GM19328 (cell line): Measurements from ENCODE around the gene PPP2R1A.
"Not testable (repeated sequence)": the region's sequence is repeated elsewhere in the genome, so short reads cannot be mapped to it uniquely, and the experiment has no call there.

Experiments used
- ATAC-seq: cut with Tn5 transposase; IDR thresholded peaks from one replicate; pipeline ENCODE4 v1.9.1; 2021; ENCODE audit warnings: mild to moderate bottlenecking, moderate library complexity; ENCODE audit not compliant: unreplicated experiment

The PPP2R1A gene

DNA sequence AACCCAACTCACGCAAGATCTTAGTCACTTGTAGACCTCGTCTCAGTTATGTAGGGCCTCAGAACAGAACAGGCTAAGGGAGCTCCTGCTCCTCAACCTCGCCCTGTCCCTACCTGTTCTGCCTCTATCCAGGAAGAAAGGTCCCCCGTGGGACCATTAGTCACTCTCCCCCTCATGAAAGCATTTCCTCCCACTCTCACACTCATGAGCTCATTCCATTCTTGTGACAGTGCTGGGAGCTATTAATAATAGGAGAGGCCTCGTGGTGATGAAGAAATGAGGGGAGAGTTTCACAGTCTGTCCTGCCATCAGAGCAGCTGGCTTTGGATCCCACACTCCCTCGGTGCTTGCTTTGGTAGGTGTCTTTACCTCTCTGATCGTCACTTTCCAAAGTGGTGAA is 10.2 kb downstream of the PPP2R1A start:
- no peak for ATAC-seq

DNA sequence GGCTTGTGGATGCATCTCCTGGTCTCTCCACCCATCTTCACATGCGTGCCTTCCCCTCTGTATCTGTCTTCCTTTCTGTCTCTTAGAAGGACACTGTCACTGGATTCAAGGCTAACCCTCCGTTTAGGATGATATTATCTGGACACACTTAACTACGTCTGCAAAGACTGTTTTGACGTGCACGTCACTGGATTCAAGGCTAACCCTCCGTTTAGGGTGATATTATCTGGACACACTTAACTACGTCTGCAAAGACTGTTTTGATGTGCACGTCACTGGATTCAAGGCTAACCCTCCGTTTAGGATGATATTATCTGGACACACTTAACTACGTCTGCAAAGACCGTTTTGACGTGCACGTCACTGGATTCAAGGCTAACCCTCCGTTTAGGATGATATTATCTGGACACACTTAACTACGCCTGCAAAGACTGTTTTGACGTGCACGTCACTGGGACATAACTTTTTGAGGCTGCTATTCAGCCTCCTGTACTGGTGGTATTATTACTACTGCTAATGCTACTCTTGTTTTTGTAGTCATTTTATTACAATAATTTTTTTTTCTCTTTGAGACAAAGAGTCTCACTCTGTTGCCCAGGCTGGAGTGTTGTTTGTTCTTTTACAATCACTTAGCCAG is 11.0 kb downstream of the PPP2R1A start:
- ATAC-seq: not testable (repeated sequence)

DNA sequence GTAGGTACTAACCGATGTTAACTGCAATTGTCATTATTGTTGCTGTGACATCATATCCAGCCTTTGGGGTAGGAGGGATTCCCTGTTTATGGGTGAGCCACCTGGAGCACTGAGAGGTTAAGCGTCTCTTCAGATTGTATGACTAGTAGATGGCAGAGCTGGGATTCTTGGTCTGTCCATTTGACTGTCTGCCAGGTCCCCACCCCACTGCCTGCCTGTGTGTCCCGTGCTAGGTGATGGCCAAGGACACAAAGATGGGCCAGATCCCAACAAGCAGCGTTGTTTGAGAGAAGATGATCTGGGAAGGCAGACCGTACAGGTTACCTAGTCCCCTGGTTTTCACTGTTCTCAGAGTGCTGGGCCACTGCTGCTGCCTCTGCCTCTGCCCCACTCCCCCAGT is 16.6 kb downstream of the PPP2R1A start:
- ATAC-seq: no peak

DNA sequence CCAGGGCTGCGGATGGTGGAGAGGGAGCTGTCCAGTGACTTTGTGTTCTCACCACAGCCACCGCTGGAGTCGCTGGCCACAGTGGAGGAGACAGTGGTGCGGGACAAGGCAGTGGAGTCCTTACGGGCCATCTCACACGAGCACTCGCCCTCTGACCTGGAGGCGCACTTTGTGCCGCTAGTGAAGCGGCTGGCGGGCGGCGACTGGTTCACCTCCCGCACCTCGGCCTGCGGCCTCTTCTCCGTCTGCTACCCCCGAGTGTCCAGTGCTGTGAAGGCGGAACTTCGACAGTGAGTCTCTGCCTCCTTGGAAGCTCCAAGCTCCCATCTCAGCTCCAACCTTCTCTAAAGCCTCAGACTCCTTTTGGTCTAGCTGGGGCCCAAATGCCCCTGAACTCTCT is 21.4 kb downstream of the PPP2R1A start:
- no peak for ATAC-seq

DNA sequence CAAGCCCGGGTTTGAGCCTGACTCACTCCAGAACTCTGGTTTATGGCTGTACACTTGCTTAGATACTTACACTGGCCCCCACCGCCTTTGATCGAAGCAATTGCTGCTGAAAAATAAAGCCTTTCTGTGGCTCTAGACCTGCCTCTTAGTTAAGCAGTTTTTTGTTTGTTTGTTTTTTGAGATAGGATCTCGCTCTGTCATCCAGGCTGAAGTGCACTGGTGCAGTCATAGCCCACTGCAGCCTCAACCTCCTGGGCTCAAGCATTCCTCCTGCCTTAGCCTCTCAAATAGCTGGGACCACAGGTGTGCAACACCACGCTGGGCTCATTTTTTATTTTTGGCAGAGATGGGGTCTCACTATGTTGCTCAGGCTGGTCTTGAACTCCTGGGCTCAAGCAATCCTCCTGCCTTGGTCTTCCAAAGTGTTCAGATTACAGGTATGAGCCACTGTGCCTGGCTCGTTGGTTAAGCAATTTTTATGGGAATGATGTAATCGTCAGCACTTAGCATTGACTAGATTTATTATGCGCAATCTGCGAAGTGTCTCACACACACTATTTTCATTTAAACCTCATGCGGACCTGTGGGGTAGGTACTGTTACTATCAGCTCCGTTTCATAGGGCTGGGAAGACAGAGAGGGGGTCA is 22.2 kb downstream of the PPP2R1A start:
- no peak for ATAC-seq

DNA sequence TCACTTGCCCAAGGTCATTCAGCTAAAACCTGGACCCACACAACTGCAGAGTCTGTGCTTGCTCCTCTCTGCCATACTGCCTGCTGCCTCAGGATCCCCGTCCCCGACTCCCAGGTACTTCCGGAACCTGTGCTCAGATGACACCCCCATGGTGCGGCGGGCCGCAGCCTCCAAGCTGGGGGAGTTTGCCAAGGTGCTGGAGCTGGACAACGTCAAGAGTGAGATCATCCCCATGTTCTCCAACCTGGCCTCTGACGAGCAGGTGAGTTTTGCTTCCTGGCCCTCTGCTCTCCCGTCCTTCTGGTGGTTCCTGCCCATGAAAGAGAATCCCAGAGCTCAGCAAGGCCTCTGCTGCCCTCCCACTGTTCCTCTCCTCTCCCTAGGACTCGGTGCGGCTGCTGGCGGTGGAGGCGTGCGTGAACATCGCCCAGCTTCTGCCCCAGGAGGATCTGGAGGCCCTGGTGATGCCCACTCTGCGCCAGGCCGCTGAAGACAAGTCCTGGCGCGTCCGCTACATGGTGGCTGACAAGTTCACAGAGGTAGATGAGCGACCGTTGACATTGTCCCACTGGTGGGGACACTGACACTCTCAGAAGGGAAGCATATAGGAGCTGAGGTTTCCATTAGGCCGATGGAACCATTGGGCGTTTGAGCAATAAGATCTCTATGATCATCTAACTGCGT is 22.9 kb downstream of the PPP2R1A start:
- ATAC-seq: no peak

DNA sequence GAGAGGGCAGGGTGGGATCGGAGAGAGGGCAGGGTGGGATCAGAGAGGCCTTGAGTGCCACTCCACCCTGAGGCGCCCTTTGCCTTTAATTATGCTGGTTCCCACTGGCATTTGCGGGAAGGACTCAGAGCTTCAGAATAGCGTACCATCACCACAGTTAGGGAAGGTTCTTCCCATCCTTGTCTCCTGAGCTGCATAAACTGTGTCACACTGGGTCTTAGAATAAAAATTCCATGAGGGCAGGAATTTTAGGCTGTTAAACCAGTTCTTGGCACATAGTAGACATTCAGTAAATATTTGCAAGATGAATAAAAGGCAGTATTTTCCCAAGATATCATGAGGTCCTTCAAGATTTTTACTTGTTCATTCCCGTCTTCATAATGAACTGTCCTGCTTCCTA is 24.4 kb downstream of the PPP2R1A start:
- ATAC-seq: no peak

DNA sequence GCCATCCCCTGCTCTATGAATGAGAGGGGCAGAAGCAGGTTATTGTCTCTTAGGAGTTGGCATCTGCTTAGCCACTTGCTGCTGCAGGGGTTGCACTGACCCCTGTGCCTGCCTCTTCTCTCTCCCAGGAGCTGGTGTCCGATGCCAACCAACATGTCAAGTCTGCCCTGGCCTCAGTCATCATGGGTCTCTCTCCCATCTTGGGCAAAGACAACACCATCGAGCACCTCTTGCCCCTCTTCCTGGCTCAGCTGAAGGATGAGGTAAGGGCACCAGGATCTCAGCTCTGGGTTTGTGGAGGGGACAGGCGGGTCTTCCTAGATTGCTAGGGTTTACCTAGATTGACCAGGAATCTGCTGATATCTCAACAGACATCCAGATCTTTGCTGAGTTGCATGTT is 26.5 kb downstream of the PPP2R1A start:
- ATAC-seq: no peak

DNA sequence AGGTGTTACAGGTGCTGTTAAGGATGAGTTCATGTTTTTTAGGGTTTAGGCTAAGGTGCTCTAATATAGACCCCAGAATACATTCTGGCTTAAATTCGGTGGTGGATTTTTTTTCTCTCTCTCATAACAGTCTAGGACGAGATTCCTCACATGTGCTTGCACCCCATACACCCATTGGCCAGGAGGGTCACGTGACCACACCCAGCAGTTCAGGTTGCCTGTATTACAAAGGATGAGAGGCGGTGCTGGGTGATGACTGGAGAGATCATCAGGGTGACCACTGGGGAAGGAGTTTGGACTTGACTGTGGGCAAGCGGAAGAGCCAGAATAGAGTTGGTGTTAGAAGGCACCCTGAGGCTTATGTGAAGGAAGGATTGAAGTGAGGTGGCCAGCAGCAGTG is 27.7 kb downstream of the PPP2R1A start:
- ATAC-seq: no peak

DNA sequence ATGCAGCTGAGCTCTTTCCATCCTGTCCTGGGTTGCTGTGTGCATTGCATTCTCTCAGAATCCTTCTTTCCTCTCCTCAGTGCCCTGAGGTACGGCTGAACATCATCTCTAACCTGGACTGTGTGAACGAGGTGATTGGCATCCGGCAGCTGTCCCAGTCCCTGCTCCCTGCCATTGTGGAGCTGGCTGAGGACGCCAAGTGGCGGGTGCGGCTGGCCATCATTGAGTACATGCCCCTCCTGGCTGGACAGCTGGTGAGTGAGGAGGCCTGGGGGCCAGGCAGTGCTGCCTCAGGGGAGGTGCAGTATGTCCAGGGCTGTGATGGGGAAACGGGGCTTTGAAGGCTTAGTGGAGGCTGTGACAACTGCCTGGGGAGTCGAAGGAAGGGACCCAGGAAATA is 29.8 kb downstream of the PPP2R1A start:
- ATAC-seq: no peak

DNA sequence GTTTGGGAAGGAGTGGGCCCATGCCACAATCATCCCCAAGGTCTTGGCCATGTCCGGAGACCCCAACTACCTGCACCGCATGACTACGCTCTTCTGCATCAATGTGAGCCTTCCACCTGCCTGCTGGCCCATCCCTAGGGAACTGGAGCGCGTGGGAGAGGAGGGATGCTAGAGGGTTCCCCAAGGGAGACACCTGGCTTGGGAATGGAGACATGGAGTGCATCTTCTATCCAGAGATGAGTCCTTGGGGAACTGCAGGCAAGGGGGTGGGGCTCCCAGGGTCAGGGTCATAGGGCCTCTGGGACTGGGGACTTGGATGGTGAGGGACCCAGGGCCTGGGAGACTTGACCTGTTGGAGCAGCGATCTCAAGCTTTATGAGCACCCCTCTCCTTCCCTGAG is 31.2 kb downstream of the PPP2R1A start:
- no peak for ATAC-seq

DNA sequence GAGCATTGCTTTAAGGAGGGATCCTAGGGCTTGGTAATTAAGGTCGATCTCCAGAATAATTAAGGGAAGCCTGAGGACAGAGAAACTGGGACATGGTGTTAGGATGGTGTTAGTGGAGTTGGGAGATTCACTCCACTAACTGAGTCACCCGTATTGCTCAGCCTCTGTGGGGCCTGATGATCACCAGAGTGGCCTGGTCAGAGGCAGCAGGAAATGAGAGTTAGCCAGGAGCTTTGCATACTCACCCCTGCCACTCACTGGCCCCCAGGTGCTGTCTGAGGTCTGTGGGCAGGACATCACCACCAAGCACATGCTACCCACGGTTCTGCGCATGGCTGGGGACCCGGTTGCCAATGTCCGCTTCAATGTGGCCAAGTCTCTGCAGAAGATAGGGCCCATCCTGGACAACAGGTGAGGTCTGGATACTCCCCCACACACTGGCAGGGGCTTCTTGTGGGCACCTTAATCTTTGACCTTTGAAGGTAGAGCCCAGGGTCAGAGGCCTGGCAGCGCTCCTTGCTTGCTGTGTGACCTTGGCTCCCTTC is 32.1 kb downstream of the PPP2R1A start:
- no peak for ATAC-seq

DNA sequence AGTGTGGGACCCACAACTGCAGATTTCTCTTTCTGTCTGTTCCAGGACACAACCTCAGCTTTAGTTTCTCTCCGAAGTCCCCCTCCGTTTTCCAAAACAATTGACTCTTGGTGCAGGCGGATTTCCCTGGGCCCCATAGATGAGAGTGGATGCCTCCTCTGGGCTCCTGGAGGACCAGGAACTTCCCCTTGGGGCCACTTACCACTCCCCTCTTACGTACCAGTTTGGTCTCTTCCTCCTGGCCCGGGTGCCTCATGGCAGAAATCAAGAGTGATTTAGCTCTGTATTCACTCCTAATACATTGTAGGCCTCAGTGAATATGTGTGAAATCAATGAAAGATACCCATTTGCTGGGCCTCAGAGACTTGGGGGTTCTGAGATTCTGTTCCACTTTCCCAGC is 34.4 kb downstream of the PPP2R1A start:
- no peak for ATAC-seq

DNA sequence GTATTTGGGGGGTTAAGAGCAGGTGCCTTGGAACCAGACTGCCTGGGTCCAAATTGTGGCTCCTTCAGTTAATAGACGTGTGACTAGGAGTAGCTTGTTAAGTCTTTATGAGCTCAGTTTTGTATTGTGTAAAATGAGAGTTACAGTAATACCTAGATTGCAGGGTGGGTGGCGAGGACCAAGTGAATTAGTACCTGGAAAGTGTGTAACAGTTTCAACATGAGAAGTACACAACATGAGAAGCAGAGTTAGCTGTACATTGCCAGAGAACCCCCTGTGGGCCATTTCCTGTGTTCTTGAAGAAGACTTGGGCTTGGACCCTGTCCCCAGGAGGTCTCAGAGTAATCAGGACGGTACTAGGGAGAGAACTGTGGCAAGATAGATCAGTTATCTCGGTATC is 36.8 kb downstream of the PPP2R1A start:
- ATAC-seq: no peak

DNA sequence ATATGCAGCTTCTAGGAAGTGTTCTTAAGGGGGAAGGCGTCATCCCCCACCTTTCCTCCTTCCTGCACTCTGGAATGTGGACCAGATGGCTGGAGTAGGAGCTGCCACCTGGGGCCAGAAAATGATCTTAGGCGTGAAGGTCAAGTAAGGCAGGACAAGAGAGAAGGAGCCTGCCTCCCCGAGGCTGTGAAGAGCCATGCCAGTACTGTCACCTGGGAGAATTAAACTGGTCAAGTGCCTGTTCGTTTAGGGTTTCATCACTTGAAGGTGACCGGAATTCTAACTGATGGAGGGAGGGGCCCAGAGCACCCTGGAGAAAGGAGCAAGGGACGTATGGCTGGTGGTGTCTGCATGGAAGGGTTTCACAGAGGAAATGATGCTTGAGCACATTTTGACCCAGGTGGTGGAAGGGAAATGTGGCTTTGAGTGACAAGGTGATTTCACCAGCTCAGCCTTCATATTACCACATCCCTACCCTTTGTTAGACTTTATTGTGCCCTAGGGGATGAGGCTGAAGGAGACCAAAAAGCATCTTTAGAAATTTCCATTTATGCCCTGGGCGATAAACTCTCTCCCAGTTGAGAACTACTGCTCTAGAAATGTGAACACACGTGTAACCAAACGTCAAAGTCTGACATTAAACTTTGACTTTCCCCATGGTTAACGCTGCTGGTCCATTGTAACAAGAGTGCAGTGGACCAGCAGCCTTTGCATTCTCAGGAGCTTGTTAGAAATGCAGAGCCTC is 37.5 kb downstream of the PPP2R1A start:
- no peak for ATAC-seq

DNA sequence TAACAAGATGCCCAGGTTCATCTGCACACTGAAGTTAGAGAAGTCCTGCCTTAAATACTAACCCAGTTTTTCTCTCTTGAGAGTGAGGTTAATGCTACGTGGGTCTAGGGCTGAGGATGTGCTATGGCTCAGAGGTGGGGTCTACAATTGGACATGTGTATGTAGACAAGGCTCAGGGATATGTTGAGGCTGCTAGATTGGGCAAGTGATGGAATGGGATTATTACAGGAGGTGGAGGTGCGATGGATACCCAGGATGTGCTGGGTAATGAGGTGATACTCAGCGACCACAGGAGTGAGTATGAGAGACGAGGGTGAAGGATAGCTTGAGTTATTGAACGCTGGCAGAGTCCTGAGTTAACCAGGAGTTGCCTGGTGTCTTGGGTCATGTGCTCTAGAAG is 38.1 kb downstream of the PPP2R1A start:
- ATAC-seq: no peak

DNA sequence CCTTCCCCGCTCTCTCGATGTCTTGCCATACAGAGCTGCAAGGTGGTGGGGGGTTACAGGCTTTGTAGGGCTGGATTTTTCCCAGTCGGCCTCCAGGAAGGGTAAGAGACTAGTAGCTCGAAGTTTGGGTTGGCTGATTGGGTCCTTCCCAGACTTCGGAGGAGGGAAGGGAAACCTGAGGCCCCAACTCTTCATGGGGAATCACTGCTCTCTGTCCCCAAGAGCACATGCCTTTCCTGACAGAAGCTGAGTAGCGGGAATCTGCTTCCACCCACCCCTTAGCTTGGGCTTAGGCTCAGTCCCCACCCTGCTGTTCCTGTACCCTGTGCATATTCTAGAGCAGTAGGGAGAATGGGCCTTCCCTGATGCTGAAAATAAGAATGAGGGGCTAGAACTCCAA is 39.7 kb downstream of the PPP2R1A start:
- ATAC-seq: no peak

DNA sequence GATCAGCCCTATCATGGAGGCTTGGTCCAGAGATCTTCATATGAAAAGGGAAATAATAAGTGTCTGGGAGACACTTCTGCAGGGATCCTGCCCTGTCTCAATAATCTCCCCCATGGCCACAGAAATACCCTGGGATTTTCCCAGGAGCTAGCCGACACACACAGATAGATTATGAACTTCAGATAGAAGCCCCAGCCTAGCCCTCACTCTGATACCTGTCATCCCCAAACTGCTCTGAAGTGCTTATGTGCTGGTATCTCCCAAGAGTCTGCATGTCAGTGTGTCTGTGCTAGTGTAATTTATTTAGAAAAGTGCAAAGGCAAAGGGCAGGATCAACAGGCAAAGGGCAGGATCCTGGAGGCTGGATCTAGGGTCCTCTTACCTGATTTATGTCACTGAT is 40.8 kb downstream of the PPP2R1A start:
- ATAC-seq: no peak

DNA sequence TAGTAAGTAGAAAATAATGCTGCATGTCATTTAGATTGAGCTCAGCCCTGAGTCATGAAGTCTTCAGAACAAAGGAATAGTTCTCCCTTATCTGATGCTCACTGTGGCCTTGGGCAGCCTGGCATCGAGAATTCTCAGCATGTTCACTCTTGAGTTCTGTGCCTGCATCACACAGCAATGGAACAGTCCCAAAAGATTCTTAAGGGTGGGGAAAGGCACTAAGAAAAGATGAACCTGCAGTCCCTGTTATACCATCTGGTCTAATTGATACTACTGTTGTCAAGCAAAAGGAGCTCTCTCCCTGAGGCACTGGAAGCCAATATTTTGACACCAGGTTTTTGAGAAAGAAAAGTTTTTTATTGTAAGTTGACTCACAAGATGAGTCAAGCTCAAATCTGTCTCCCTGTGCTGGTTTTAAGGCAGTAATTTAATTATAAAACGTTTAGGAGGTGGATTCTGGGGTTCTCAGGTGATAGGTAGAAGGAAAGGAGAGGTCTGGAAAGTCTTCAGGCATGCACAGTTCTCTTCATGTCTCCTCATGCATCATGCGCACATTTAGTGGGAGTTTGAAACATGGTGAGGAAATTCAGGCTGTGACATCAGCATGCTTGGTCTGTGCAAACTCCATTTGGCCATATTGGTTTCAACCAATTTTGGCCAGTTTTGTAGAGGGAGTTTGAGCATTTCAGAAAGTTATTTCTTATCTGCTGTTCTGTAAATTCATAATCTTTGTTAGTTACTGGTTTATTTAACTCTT is 41.5 kb downstream of the PPP2R1A start:
- no peak for ATAC-seq

DNA sequence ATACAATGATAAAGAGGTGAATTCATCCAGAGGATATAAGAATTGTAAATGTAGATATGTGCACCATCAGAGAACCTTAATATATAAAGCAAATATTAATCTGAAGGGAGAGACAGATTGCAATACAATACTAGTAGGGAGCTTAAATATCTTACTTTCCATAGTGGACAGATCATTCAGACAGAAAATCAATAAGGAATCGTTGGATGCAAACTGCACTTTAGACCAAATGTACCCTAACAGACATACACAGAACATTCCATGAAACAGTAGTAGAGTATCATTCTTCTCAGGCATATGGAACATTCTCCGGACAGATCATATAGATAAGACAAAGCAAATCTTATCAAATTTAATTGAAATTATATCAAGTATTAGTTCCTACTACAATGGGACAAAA is 44.6 kb downstream of the PPP2R1A start:
- no peak for ATAC-seq

DNA sequence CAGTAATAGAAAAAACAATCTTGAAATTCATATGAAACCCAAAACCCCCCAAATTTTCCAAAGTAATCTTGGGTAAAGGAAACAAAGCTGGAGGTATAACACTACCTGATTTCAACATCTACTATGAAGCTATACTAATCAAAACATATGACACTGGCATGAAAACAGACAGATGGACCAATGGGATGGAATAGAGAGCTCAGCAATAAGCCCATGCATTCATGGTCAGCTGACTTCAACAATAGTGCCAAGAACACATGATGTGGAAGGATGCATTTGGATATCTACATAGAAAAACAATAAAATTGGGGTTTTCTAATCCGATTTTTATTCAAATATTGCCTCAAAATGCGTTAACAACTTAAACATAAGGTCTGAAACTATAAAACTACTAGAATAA is 47.3 kb downstream of the PPP2R1A start:
- ATAC-seq: no peak
